ENCODE data around the gene MFGE8. TPM values are rescaled to one million over a fixed set of nuclear protein-coding genes. Genes with fewer than 3 reads are reported as not detected.
"Not testable (repeated sequence)": the region's sequence is repeated elsewhere in the genome, so short reads cannot be mapped to it uniquely, and the experiment has no call there.

Gene MFGE8
- total RNA-seq, 1 experiment from 2014 or later, result 409 TPM

DNA sequence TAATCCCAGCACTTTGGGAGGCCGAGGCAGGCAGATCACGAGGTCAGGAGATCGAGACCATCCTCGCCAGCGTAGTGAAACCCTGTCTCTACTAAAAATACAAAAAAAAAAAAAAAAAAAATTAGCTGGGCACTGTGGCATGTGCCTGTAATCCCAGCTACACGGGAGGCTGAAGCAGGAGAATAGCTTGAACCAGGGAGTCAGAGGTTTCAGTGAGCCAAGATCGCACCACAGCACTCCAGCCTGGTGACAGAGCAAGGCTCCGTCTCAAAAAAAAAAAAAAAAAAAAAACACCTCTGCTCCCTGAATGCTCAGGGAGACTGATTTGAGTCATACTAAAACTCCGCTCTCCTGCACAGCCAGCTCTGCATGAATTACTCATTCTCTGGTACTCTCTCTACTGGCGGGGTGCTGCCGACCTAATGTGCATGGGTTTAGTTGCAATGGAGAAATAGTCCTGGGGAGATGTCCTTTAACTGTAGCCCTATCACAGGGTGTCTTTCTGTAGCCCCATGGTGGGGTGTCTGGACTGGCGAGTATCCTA, 7.8 kb upstream of the MFGE8 start:
- CTCF ChIA-PET; H3K27ac Mint-ChIP-seq (ENCODE audit: unreplicated experiment); BruUV-seq (replicated peaks); H3K27me3 Mint-ChIP-seq (ENCODE audit: insufficient read depth, unreplicated experiment); DNase-seq; H3K4me3 Mint-ChIP-seq (ENCODE audit: unreplicated experiment); H3K36me3 Mint-ChIP-seq (ENCODE audit: insufficient read depth, unreplicated experiment); H3K4me1 Mint-ChIP-seq (ENCODE audit: low read depth, unreplicated experiment); H3K9me3 Mint-ChIP-seq (ENCODE audit: unreplicated experiment); H3K27me3 ChIP-seq (replicated peaks; ENCODE audit: control insufficient read depth, insufficient read depth, low read length); POLR2A ChIA-PET; H3K36me3 ChIP-seq (ENCODE audit: control insufficient read depth, insufficient read depth, low read length); H3K4me3 ChIP-seq (ENCODE audit: low read depth, low read length); H3K9me3 ChIP-seq; intact Hi-C loops (cut with micrococcal nuclease; ENCODE audit: unreplicated experiment); H3K4me1 ChIP-seq: not testable (repeated sequence)

DNA sequence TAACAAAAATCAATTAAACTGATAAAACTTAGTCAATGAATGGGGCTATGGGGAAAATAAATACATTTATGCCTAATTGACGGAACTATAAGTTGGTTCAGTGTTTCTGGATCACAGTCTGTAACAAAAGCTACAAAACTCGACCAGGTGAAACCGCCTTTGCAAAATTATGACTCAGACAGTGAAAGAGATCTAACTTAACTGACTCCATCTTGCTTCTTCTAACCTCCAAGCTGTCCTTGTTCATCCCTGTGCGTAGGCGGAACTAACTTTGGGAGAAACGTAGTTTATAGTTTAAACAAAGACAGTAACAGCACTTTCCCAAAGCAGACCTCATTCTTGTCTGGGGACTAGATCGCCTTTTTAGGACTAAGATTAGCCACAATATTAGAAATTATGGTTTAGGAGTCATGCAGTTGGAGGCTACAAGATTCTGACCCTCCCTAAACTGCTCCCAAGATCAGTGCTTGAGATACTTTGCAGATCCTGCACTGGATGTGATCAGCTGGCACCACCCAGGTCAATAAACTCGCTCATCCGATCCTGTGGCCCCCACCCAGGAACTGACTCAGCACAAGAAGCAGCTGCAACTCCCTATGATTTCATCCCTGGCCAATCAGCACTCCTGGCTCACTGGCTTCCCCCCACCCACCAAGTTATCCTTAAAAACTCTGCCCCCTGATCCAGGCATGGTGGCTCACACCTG, 7.2 kb upstream of the MFGE8 start:
- Mint-ChIP-seq H3K27me3 (ENCODE audit: insufficient read depth, unreplicated experiment) (no peaks in the 10 kb centered on the region), H3K4me3 (ENCODE audit: unreplicated experiment) (no peak overlapping the region), H3K36me3 (ENCODE audit: insufficient read depth, unreplicated experiment) (no peaks in the 10 kb centered on the region), H3K4me1 (ENCODE audit: low read depth, unreplicated experiment) (peaks cover 5% of the 10 kb centered on the region), H3K9me3 (ENCODE audit: unreplicated experiment) (no peaks in the 10 kb centered on the region), H3K27ac (ENCODE audit: unreplicated experiment) (no peak overlapping the region)
- no peaks in the 10 kb centered on the region for H3K36me3 ChIP-seq (ENCODE audit: control insufficient read depth, insufficient read depth, low read length)
- no peak for DNase-seq
- POLR2A ChIA-PET, result no interaction called here
- intact Hi-C loops (cut with micrococcal nuclease; ENCODE audit: unreplicated experiment), result no loop called here
- no TSS peak for BruUV-seq (replicated peaks)
- H3K4me3 ChIP-seq (ENCODE audit: low read depth, low read length), result no peak overlapping the region
- no peaks in the 10 kb centered on the region for H3K27me3 ChIP-seq (replicated peaks; ENCODE audit: control insufficient read depth, insufficient read depth, low read length)
- TF ChIP-seq, protein P1, sequence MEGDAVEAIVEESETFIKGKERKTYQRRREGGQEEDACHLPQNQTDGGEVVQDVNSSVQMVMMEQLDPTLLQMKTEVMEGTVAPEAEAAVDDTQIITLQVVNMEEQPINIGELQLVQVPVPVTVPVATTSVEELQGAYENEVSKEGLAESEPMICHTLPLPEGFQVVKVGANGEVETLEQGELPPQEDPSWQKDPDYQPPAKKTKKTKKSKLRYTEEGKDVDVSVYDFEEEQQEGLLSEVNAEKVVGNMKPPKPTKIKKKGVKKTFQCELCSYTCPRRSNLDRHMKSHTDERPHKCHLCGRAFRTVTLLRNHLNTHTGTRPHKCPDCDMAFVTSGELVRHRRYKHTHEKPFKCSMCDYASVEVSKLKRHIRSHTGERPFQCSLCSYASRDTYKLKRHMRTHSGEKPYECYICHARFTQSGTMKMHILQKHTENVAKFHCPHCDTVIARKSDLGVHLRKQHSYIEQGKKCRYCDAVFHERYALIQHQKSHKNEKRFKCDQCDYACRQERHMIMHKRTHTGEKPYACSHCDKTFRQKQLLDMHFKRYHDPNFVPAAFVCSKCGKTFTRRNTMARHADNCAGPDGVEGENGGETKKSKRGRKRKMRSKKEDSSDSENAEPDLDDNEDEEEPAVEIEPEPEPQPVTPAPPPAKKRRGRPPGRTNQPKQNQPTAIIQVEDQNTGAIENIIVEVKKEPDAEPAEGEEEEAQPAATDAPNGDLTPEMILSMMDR (IDR thresholded peaks at IDR 0.05; ENCODE audit: insufficient read depth in 1 of 2, low read depth in 1 of 2, low read length in 1 of 2, severe bottlenecking in 1 of 2, unreplicated experiment in 1 of 2), result no peak
- no peaks in the 10 kb centered on the region for H3K9me3 ChIP-seq
- CTCF ChIA-PET, result no interaction called here
- H3K4me1 ChIP-seq, result no peaks in the 10 kb centered on the region

DNA sequence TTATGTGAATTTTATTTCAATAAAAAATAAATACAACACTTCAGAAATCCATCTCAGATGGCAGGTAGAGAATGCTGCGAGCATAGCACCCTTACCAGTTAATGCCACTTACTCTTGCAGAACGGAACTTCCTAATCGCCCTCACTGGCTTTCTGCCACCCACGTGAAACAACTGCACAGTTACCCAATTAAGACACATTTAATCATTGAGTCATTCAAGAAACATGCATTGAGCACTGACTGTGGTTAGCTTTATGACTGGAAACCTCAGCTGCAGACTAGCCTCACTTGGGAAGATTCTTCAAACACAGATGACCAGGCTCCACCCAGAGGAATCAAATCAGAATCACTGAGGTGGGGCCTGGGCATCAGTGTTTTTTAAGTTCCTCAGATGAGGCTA, 5.6 kb upstream of the MFGE8 start:
- no peak overlapping the region for H3K4me3 Mint-ChIP-seq (ENCODE audit: unreplicated experiment)
- H3K27me3 Mint-ChIP-seq (ENCODE audit: insufficient read depth, unreplicated experiment), result no peaks in the 10 kb centered on the region
- H3K27ac Mint-ChIP-seq (ENCODE audit: unreplicated experiment), result no peak overlapping the region
- no peaks in the 10 kb centered on the region for H3K27me3 ChIP-seq (replicated peaks; ENCODE audit: control insufficient read depth, insufficient read depth, low read length)
- no peaks in the 10 kb centered on the region for H3K36me3 ChIP-seq (ENCODE audit: control insufficient read depth, insufficient read depth, low read length)
- no TSS peak for BruUV-seq (replicated peaks)
- H3K4me1 Mint-ChIP-seq (ENCODE audit: low read depth, unreplicated experiment), result peaks cover 5% of the 10 kb centered on the region
- TF ChIP-seq, protein P1 (IDR thresholded peaks at IDR 0.05; ENCODE audit: insufficient read depth in 1 of 2, low read depth in 1 of 2, low read length in 1 of 2, severe bottlenecking in 1 of 2, unreplicated experiment in 1 of 2), result no peak
- ChIA-PET CTCF (interaction anchor here (0.7 kb wide), 1 partner anchor 14 kb away, joined by 3 read pairs; no protein-coding TSS in a partner anchor), POLR2A (interaction anchor here (0.6 kb wide), 1 partner anchor 297 kb away, joined by 3 read pairs; no protein-coding TSS in a partner anchor)
- H3K36me3 Mint-ChIP-seq (ENCODE audit: insufficient read depth, unreplicated experiment), result no peaks in the 10 kb centered on the region
- no peak for DNase-seq
- H3K9me3 ChIP-seq, result no peaks in the 10 kb centered on the region
- intact Hi-C loops (cut with micrococcal nuclease; ENCODE audit: unreplicated experiment), result no loop called here
- H3K4me1 ChIP-seq, result no peaks in the 10 kb centered on the region
- H3K9me3 Mint-ChIP-seq (ENCODE audit: unreplicated experiment), result no peaks in the 10 kb centered on the region
- H3K4me3 ChIP-seq (ENCODE audit: low read depth, low read length), result no peak overlapping the region
